A549 (cell line): Measurements from ENCODE around the gene GLIPR1. TPM values are rescaled to one million over a fixed set of nuclear protein-coding genes. Genes with fewer than 3 reads are reported as not detected.
"Not testable (repeated sequence)": the region's sequence is repeated elsewhere in the genome, so short reads cannot be mapped to it uniquely, and the experiment has no call there.

Experiments used
- ATAC-seq, 2 experiments: fragments of 200-7000 bp in 1 of 2; fragments of >200 bp in 1 of 2; cut with Nextera tagmentation in 1 of 2; cut with Tn5 transposase in 1 of 2; 3 replicates each; pipeline versions ENCODE4 v1.8.0 to v1.9.1; 2018 to 2020; ENCODE audit warnings: mild to moderate bottlenecking in 1 of 2, moderate library complexity in 1 of 2
- CTCF ChIA-PET: fragments of 300-600 bp; sonication (Branson Sonifier 250); formaldehyde crosslinking; extraction: SDS; loops from one replicate; lab custom pipeline; 2021; ENCODE audit warnings: antibody characterized with exemption, inconsistent platforms; lab: Yijun Ruan, JAX
- POLR2A ChIA-PET: fragments of 350-600 bp; formaldehyde crosslinking; extraction: SDS; loops from one replicate; lab custom pipeline; 2021; ENCODE audit warnings: antibody characterized with exemption, inconsistent platforms; lab: Yijun Ruan, JAX
- DNase-seq, 2 experiments: peaks; one replicate each; pipeline versions ENCODE4 v3.0.0 to v3.0.0-alpha.2; 2011 to 2016; ENCODE audit warnings: low read depth in 1 of 2, low spot score in 1 of 2
- FAIRE-seq: peaks from 2 replicates; lab custom pipeline; 2011; peaks lifted over from hg19 to GRCh38; lab: Jason Lieb, UNC
- H3K27ac ChIP-seq, 2 experiments: fragments of >200 bp; sonication (Bioruptor Twin); formaldehyde crosslinking; 3 replicates each; pipeline ENCODE4 v1.5.1; 2016 to 2017
- H3K4me1 ChIP-seq: fragments of >200 bp; sonication (Bioruptor Twin); formaldehyde crosslinking; 3 replicates; pipeline ENCODE4 v1.6.1; 2016
- H3K4me2 ChIP-seq: fragments of >200 bp; sonication (Bioruptor Twin); formaldehyde crosslinking; 3 replicates; pipeline ENCODE4 v1.6.1; 2016
- H3K4me3 ChIP-seq: fragments of >200 bp; sonication (Bioruptor Twin); formaldehyde crosslinking; 3 replicates; pipeline ENCODE4 v1.5.1; 2016
- H3K9me3 ChIP-seq: fragments of >200 bp; sonication (Bioruptor Twin); formaldehyde crosslinking; 3 replicates; pipeline ENCODE4 v1.6.1; 2016
- BHLHE40 ChIP-seq: IDR thresholded peaks from 2 replicates; pipeline ENCODE4 v1.6.1; 2012; ENCODE audit warnings: low read depth, low read length, inconsistent platforms
- CBX2 ChIP-seq: fragments of 200-600 bp; sonication (generic); IDR thresholded peaks from 2 replicates; pipeline ENCODE4 v1.6.1; 2016; ENCODE audit warnings: low read depth, mild to moderate bottlenecking, borderline replicate concordance
- CHD2 ChIP-seq: fragments of 150-350 bp; IDR thresholded peaks from 2 replicates; pipeline ENCODE4 v1.6.1; 2014; ENCODE audit warnings: low read length; ENCODE audit not compliant: partially characterized antibody
- CTCF ChIP-seq: fragments of >200 bp; sonication (Bioruptor Twin); formaldehyde crosslinking; IDR thresholded peaks from 3 replicates; pipeline ENCODE4 v1.5.1; 2016
- EHMT2 ChIP-seq: fragments of 200-600 bp; sonication (generic); IDR thresholded peaks from 2 replicates; pipeline ENCODE4 v1.6.1; 2016; ENCODE audit warnings: antibody characterized with exemption, low read depth, mild to moderate bottlenecking, moderate library complexity
- ESRRA ChIP-seq: fragments of 150-350 bp; IDR thresholded peaks from 2 replicates; pipeline ENCODE4 v1.6.1; 2014; ENCODE audit warnings: mild to moderate bottlenecking, low read length, borderline replicate concordance
- FOSB ChIP-seq: fragments of 250-450 bp; sonication (Bioruptor Pico); IDR thresholded peaks from 2 replicates; pipeline ENCODE4 v1.5.0; 2020; ENCODE audit warnings: mild to moderate bottlenecking, moderate library complexity
- FOSL2 ChIP-seq, 2 experiments: fragments of 450-650 bp in 1 of 2; fragments of >200 bp in 1 of 2; sonication (Bioruptor Twin) in 1 of 2; formaldehyde crosslinking; IDR thresholded peaks; 2 replicates each; pipeline versions ENCODE4 v1.5.0 to v1.6.1; 2016 to 2020; ENCODE audit warnings: mild to moderate bottlenecking in 1 of 2, moderate library complexity in 1 of 2
- FOXS1 ChIP-seq: fragments of 250-450 bp; sonication (Bioruptor Pico); IDR thresholded peaks from 2 replicates; pipeline ENCODE4 v1.5.0; 2020; ENCODE audit warnings: mild to moderate bottlenecking, moderate library complexity
- GATA3 ChIP-seq: IDR thresholded peaks from 2 replicates; pipeline ENCODE4 v1.6.1; 2012; ENCODE audit warnings: borderline replicate concordance
- HMGXB4 ChIP-seq: fragments of 250-450 bp; sonication (Bioruptor Pico); IDR thresholded peaks from 2 replicates; pipeline ENCODE4 v1.5.0; 2021; ENCODE audit warnings: mild to moderate bottlenecking, moderate library complexity, borderline replicate concordance
- HOXA7 ChIP-seq: fragments of 250-450 bp; sonication (Bioruptor Pico); IDR thresholded peaks from 2 replicates; pipeline ENCODE4 v1.5.0; 2020; ENCODE audit warnings: mild to moderate bottlenecking, moderate library complexity
- HOXB13 ChIP-seq: fragments of 250-450 bp; sonication (Bioruptor Pico); IDR thresholded peaks from 2 replicates; pipeline ENCODE4 v1.5.0; 2020; ENCODE audit warnings: low read depth, mild to moderate bottlenecking, moderate library complexity
- HOXB5 ChIP-seq: fragments of 250-450 bp; sonication (Bioruptor Pico); IDR thresholded peaks from 2 replicates; pipeline ENCODE4 v1.5.0; 2020; ENCODE audit warnings: mild to moderate bottlenecking, moderate library complexity
- JUNB ChIP-seq: fragments of >200 bp; sonication (Bioruptor Twin); formaldehyde crosslinking; IDR thresholded peaks from 2 replicates; pipeline ENCODE4 v1.6.1; 2016
- MAX ChIP-seq: IDR thresholded peaks from 2 replicates; pipeline ENCODE4 v1.6.1; 2012
- NFE2L2 ChIP-seq: fragments of 150-350 bp; conservative IDR thresholded peaks from 2 replicates; pipeline ENCODE4 v1.6.1; 2014; ENCODE audit warnings: low read length
- NPAS2 ChIP-seq: fragments of 250-450 bp; sonication (Bioruptor Pico); IDR thresholded peaks from 2 replicates; pipeline ENCODE4 v1.8.0; 2022; ENCODE audit warnings: mild to moderate bottlenecking, moderate library complexity, borderline replicate concordance
- NR3C1 ChIP-seq: fragments of >200 bp; sonication (Bioruptor Twin); formaldehyde crosslinking; IDR thresholded peaks from 3 replicates; pipeline ENCODE4 v1.6.1; 2017
- PBX3 ChIP-seq: IDR thresholded peaks from 2 replicates; pipeline ENCODE4 v1.6.1; 2012
- RAD21 ChIP-seq, 2 experiments: fragments of >200 bp in 1 of 2; sonication (Bioruptor Twin) in 1 of 2; formaldehyde crosslinking in 1 of 2; IDR thresholded peaks in 1 of 2; conservative IDR thresholded peaks in 1 of 2; 2 replicates in 1 of 2; 3 replicates in 1 of 2; pipeline ENCODE4 v1.6.1; 2012 to 2018; ENCODE audit warnings: inconsistent platforms in 1 of 2
- RNF2 ChIP-seq: fragments of 200-600 bp; sonication (generic); IDR thresholded peaks from 2 replicates; pipeline ENCODE4 v1.6.1; 2016; ENCODE audit warnings: low read depth, mild to moderate bottlenecking, antibody characterized with exemption, moderate library complexity, borderline replicate concordance
- SMC3 ChIP-seq: fragments of >200 bp; sonication (Bioruptor Twin); formaldehyde crosslinking; IDR thresholded peaks from 3 replicates; pipeline ENCODE4 v1.6.1; 2018; ENCODE audit warnings: inconsistent platforms
- SREBF2 ChIP-seq: fragments of 450-650 bp; IDR thresholded peaks from 2 replicates; pipeline ENCODE4 v1.6.1; 2014; ENCODE audit warnings: mild to moderate bottlenecking, moderate library complexity
- TP53 ChIP-seq: fragments of 250-450 bp; sonication (Bioruptor Pico); IDR thresholded peaks from 2 replicates; pipeline ENCODE4 v1.5.0; 2021; ENCODE audit warnings: mild to moderate bottlenecking, moderate library complexity
- ZC3H11A ChIP-seq: fragments of 450-650 bp; IDR thresholded peaks from 2 replicates; pipeline ENCODE4 v1.6.1; 2014; ENCODE audit warnings: antibody characterized with exemption, mild to moderate bottlenecking
- WGBS: methylation state at CpG from one replicate; pipeline ENCODE4 v1.1.6; 2017; ENCODE audit errors: missing lambda C conversion rate; 5-methylcytosine and 5-hydroxymethylcytosine counted together
- polyA plus RNA-seq, 4 experiments: library from polyadenylated mRNA; depleted of rRNA in 3 of 4; stranded (reverse); fragments of >200 nt; fragmentation: RNase III in 1 of 4; extraction: RNeasy Plus Mini Kit Qiagen cat#74134 plus additional on column Dnase treatment in 1 of 4; gene quantifications; 2 replicates in 3 of 4; 3 replicates in 1 of 4; pipeline ENCODE4 v1.2.3, GENCODE V29; 2011 to 2017
- TF ChIP-seq, protein P1 (sequence below): fragments of 150-350 bp; IDR thresholded peaks from 2 replicates; pipeline ENCODE4 v1.6.1; 2014; ENCODE audit warnings: low read depth, mild to moderate bottlenecking, low read length

The GLIPR1 gene
- polyA plus RNA-seq, 2 of the 4 experiments (the other 2 are of a cell fraction) = 42.2 to 44.5 TPM

GRCh38 chr12:75439048-75439447, 41.5 kb upstream of the GLIPR1 start:
- FAIRE-seq (no peak), ATAC-seq (no peak), DNase-seq (no peak)
- Histone ChIP-seq H3K4me3 (no peak overlapping the region), H3K27ac (no peak overlapping the region), H3K4me1 (peaks cover 9% of the 10 kb centered on the region; the same call in 2 of the 3 replicates), H3K9me3 (peaks cover 21% of the 10 kb centered on the region; the same call in 2 of the 3 replicates), H3K4me2 (no peak overlapping the region)
- CTCF ChIA-PET = no interaction called here
- WGBS = 39% methylated on average over 2 of the region's 2 CpGs
- POLR2A ChIA-PET = no interaction called here
- TF ChIP-seq HMGXB4 (CRISPR knock-in tag) (no peak), NFE2L2 (no peak), FOXS1 (no peak), EHMT2 (no peak), GATA3 (no peak), PBX3 (no peak), SREBF2 (no peak), CHD2 (no peak), JUNB (no peak), ESRRA (no peak), HOXB13 (CRISPR knock-in tag) (no peak), TP53 (CRISPR knock-in tag) (no peak), BHLHE40 (no peak)
- TF ChIP-seq, protein P1, sequence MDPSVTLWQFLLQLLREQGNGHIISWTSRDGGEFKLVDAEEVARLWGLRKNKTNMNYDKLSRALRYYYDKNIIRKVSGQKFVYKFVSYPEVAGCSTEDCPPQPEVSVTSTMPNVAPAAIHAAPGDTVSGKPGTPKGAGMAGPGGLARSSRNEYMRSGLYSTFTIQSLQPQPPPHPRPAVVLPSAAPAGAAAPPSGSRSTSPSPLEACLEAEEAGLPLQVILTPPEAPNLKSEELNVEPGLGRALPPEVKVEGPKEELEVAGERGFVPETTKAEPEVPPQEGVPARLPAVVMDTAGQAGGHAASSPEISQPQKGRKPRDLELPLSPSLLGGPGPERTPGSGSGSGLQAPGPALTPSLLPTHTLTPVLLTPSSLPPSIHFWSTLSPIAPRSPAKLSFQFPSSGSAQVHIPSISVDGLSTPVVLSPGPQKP = no peak

DNA sequence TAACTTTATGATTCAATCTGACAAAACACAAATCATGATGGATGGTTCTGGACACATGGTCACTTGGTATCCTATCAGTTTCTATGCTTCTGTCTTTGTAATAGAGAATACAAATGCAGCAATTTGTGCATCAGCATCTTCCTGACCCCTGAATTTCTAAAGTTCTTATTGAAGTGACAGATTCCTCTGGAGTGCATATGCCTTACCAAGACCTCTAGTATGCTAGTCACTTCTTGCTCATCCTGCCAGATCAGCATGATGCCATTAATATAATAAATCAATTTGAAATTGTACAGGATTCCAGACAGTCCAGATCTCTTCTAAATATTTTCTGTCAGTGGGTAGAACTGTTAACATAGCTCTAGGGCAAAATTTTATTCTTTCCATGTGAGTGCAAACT, 40.6 kb upstream of the GLIPR1 start:
- Histone ChIP-seq H3K4me3 (no peak overlapping the region), H3K4me1 (peaks cover 15% of the 10 kb centered on the region), H3K9me3 (peaks cover 21% of the 10 kb centered on the region; the same call in 2 of the 3 replicates), H3K4me2 (no peak overlapping the region), H3K27ac (no peak overlapping the region)
- FAIRE-seq = no peak
- ChIA-PET POLR2A (no interaction called here), CTCF (no interaction called here)
- no peak for ATAC-seq
- no peak for TF ChIP-seq CTCF
- TF ChIP-seq FOSL2 (IDR thresholded peaks at IDR 0.05) = no peak
- TF ChIP-seq FOSL2 (CRISPR knock-in tag; IDR thresholded peaks at IDR 0.05) = no peak
- no peak for TF ChIP-seq HOXB13 (CRISPR knock-in tag)
- no peak for TF ChIP-seq GATA3
- TF ChIP-seq CBX2 = no peak
- TF ChIP-seq SMC3 = no peak
- no peak for TF ChIP-seq MAX
- TF ChIP-seq HOXA7 (CRISPR knock-in tag) = no peak
- no peak for TF ChIP-seq NR3C1
- no peak for TF ChIP-seq RNF2
- no peak for TF ChIP-seq FOSB (CRISPR knock-in tag)
- TF ChIP-seq HOXB5 = no peak
- TF ChIP-seq RAD21 (conservative IDR thresholded peaks at IDR 0.05 in 1 of 2, IDR thresholded peaks at IDR 0.05 in 1 of 2) = no peak
- TF ChIP-seq NPAS2 (CRISPR knock-in tag) = no peak
- TF ChIP-seq TP53 (CRISPR knock-in tag) = no peak
- no peak for TF ChIP-seq ZC3H11A
- DNase-seq = no peak

DNA sequence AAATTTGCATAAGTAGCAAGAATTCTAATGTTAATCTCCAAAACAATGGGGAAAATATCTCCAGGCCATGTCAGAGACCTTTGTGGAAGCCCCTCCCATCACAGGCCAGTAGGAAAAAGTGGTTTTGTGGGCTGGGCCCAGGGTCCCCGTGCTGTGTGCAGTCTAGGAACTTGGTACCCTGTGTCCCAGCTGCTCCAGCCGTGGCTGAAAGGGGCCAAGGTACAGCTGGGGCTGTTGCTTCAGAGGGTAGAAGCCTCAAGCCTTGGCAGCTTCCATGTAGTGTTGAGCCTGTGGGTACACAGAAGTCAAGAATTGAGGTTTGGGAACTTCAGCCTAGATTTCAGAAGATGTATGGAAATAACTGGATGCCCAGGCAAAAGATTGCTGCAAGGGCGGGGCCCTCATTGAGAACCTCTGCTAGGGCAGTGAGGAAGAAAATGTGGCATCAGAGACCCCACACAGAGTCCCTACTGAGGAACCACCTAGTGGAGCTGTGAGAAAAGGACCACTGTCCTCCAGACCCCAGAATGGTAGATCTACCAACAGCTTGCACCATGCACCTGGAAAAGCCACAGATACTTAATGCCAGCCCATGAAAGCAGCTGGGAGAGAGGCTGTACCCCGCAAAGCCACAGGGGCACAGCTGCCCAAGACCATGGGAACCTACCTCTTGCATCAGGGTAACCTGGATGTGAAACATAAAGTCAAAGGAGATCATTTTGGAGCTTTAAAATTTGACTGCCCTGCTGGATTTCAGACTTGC, 38.7 kb upstream of the GLIPR1 start:
- Histone ChIP-seq H3K9me3 (peaks cover 14% of the 10 kb centered on the region; the same call in 2 of the 3 replicates), H3K4me1 (peaks cover 19% of the 10 kb centered on the region), H3K4me2 (peak overlapping the region; percentile 27; the same call in 2 of the 3 replicates)
- FAIRE-seq, POLR2A ChIA-PET, H3K27ac ChIP-seq, DNase-seq, H3K4me3 ChIP-seq, ATAC-seq: not testable (repeated sequence)
- 41% methylated on average over 4 of the region's 4 CpGs for WGBS
- CTCF ChIA-PET = interaction anchor here (0.6 to 1.6 kb wide), 3 partner anchors 50 to 663 kb away, joined by 3 to 5 read pairs (median 3); partner anchors contain the start of gene GLIPR1L2
